HG02588 (cell line): ENCODE measurements around the gene TAS2R4.
"Not testable (repeated sequence)": the region's sequence is repeated elsewhere in the genome, so short reads cannot be mapped to it uniquely, and the experiment has no call there.

Experiments used
- ATAC-seq: cut with Tn5 transposase; IDR thresholded peaks from one replicate; pipeline ENCODE4 v1.9.1; 2021; ENCODE audit warnings: mild to moderate bottlenecking, moderate library complexity; ENCODE audit not compliant: unreplicated experiment

The TAS2R4 gene

GRCh38 chr7:141822432-141822831 lies 46.0 kb downstream of the TAS2R4 start:
- ATAC-seq: not testable (repeated sequence)
